ENCODE results near the gene PEX14.

The PEX14 gene

GRCh38 chr1:10601342-10602070 is 126.8 kb downstream of the PEX14 start:
- TF ChIP-seq CTCF (conservative IDR thresholded peaks at IDR 0.05; ENCODE audit: low read depth, low read length), result no peak
- no peak overlapping the region for H3K4me3 ChIP-seq (ENCODE audit: low read depth, low read length)
- DNase-seq (ENCODE audit: low read depth), result no peak

GRCh38 chr1:10602936-10603335 is 128.2 kb downstream of the PEX14 start:
- DNase-seq (ENCODE audit: low read depth), result no peak
- no peak for TF ChIP-seq CTCF (conservative IDR thresholded peaks at IDR 0.05; ENCODE audit: low read depth, low read length)
- no peak overlapping the region for H3K4me3 ChIP-seq (ENCODE audit: low read depth, low read length)

- no peak for DNase-seq (ENCODE audit: low read depth)
- H3K4me3 ChIP-seq (ENCODE audit: low read depth, low read length), result no peak overlapping the region
- TF ChIP-seq CTCF (conservative IDR thresholded peaks at IDR 0.05; ENCODE audit: low read depth, low read length), result no peak
These were observed 130.2 kb downstream of the PEX14 start for GRCh38 chr1:10604966-10605365.

GRCh38 chr1:10606064-10606463 is 131.3 kb downstream of the PEX14 start:
- no peak for DNase-seq (ENCODE audit: low read depth)
- no peak for TF ChIP-seq CTCF (conservative IDR thresholded peaks at IDR 0.05; ENCODE audit: low read depth, low read length)
- no peak overlapping the region for H3K4me3 ChIP-seq (ENCODE audit: low read depth, low read length)

GRCh38 chr1:10607228-10607627 is 132.5 kb downstream of the PEX14 start:
- H3K4me3 ChIP-seq (ENCODE audit: low read depth, low read length), result no peak overlapping the region
- DNase-seq (ENCODE audit: low read depth), result peak; percentile 30
- no peak for TF ChIP-seq CTCF (conservative IDR thresholded peaks at IDR 0.05; ENCODE audit: low read depth, low read length)

- H3K4me3 ChIP-seq (ENCODE audit: low read depth, low read length), result no peak overlapping the region
- no peak for DNase-seq (ENCODE audit: low read depth)
- TF ChIP-seq CTCF (conservative IDR thresholded peaks at IDR 0.05; ENCODE audit: low read depth, low read length), result no peak
These were observed 133.9 kb downstream of the PEX14 start for GRCh38 chr1:10608690-10609089.

Measured in choroid plexus epithelial cell (primary cell).